Mesenchymal stem cell (in vitro differentiated cells and primary cell): ENCODE data around the gene POGLUT2.

Source experiments
- DNase-seq: peaks from one replicate; pipeline ENCODE4 v3.0.0-alpha.2; 2013
- H2AFZ ChIP-seq: one replicate; pipeline ENCODE4 v1.6.1; 2013; ENCODE audit warnings: low read depth, mild to moderate bottlenecking, control low read depth, inconsistent platforms, low read length, moderate library complexity
- H2AK5ac ChIP-seq: 2 replicates; pipeline ENCODE4 v1.6.1; 2013; ENCODE audit warnings: low read length, moderate library complexity, mild to moderate bottlenecking, inconsistent platforms; ENCODE audit not compliant: severe bottlenecking
- H2BK120ac ChIP-seq: one replicate; pipeline ENCODE4 v1.6.1; 2013; ENCODE audit warnings: low read depth, mild to moderate bottlenecking, inconsistent platforms, low read length, moderate library complexity
- H2BK12ac ChIP-seq, 2 experiments: one replicate each; pipeline ENCODE4 v1.6.1; 2013; ENCODE audit warnings: inconsistent platforms in 2 of 2, low read length in 2 of 2, mild to moderate bottlenecking in 2 of 2, moderate library complexity in 2 of 2, control low read depth in 1 of 2
- H2BK15ac ChIP-seq: one replicate; pipeline ENCODE4 v1.6.1; 2013; ENCODE audit warnings: mild to moderate bottlenecking, low read depth, inconsistent platforms; ENCODE audit not compliant: poor library complexity, severe bottlenecking
- H2BK5ac ChIP-seq: 2 replicates; pipeline ENCODE4 v1.6.1; 2013; ENCODE audit warnings: low read depth, mild to moderate bottlenecking, low read length, control low read depth, inconsistent platforms; ENCODE audit not compliant: poor library complexity, severe bottlenecking
- H3K14ac ChIP-seq, 2 experiments: one replicate each; pipeline ENCODE4 v1.6.1; 2013; ENCODE audit warnings: inconsistent platforms in 2 of 2, low read length in 2 of 2, control low read depth in 1 of 2, mild to moderate bottlenecking in 1 of 2, moderate library complexity in 1 of 2
- H3K18ac ChIP-seq, 2 experiments: one replicate each; pipeline ENCODE4 v1.6.1; 2013; ENCODE audit warnings: inconsistent platforms in 2 of 2, low read length in 2 of 2, control low read depth in 1 of 2, low read depth in 1 of 2, mild to moderate bottlenecking in 1 of 2
- H3K23ac ChIP-seq, 2 experiments: one replicate each; pipeline ENCODE4 v1.6.1; 2013; ENCODE audit warnings: inconsistent platforms in 2 of 2, low read length in 2 of 2, mild to moderate bottlenecking in 2 of 2, moderate library complexity in 2 of 2, control low read depth in 1 of 2
- H3K27ac ChIP-seq: 2 replicates; pipeline ENCODE4 v1.5.1; 2013; ENCODE audit warnings: mild to moderate bottlenecking, moderate library complexity, low read length, control low read depth, inconsistent platforms; ENCODE audit not compliant: poor library complexity, severe bottlenecking
- H3K27me3 ChIP-seq, 2 experiments: 2 replicates each; pipeline versions ENCODE4 v1.6.1 to v1.7.0; 2013; ENCODE audit warnings: low read length in 2 of 2, mild to moderate bottlenecking in 2 of 2, moderate library complexity in 2 of 2, control low read depth in 1 of 2, inconsistent platforms in 1 of 2; ENCODE audit not compliant: control insufficient read depth in 1 of 2, insufficient read depth in 1 of 2
- H3K36me3 ChIP-seq, 2 experiments: 2 replicates each; pipeline versions ENCODE4 v1.6.1 to v1.7.0; 2013; ENCODE audit warnings: low read length in 2 of 2, control low read depth in 1 of 2, inconsistent platforms in 1 of 2, low read depth in 1 of 2, mild to moderate bottlenecking in 1 of 2; ENCODE audit not compliant: insufficient read depth in 2 of 2, control insufficient read depth in 1 of 2
- H3K4ac ChIP-seq, 2 experiments: one replicate each; pipeline ENCODE4 v1.6.1; 2013; ENCODE audit warnings: inconsistent platforms in 2 of 2, low read length in 2 of 2, mild to moderate bottlenecking in 2 of 2, moderate library complexity in 2 of 2, control low read depth in 1 of 2, low read depth in 1 of 2
- H3K4me1 ChIP-seq: 2 replicates; pipeline ENCODE4 v1.6.1; 2013; ENCODE audit warnings: low read depth, low read length, control low read depth; ENCODE audit not compliant: control insufficient read depth, insufficient read depth
- H3K4me2 ChIP-seq: 2 replicates; pipeline ENCODE4 v1.6.1; 2013; ENCODE audit warnings: low read length, mild to moderate bottlenecking, inconsistent platforms; ENCODE audit not compliant: poor library complexity, severe bottlenecking
- H3K4me3 ChIP-seq, 2 experiments: 2 replicates each; pipeline versions ENCODE4 v1.5.1 to v1.7.0; 2013; ENCODE audit warnings: low read length in 2 of 2, mild to moderate bottlenecking in 2 of 2, control low read depth in 1 of 2, low read depth in 1 of 2; ENCODE audit not compliant: insufficient read depth in 1 of 2
- H3K79me1 ChIP-seq: replicated peaks from 2 replicates; pipeline ENCODE4 v1.6.1; 2013; ENCODE audit warnings: mild to moderate bottlenecking, control low read depth, low read length, inconsistent platforms; ENCODE audit not compliant: poor library complexity, severe bottlenecking
- H3K9ac ChIP-seq: 2 replicates; pipeline ENCODE4 v1.7.0; 2013; ENCODE audit warnings: mild to moderate bottlenecking, low read length, moderate library complexity
- H3K9me3 ChIP-seq: 2 replicates; pipeline ENCODE4 v1.7.0; 2013; ENCODE audit warnings: mild to moderate bottlenecking, low read length; ENCODE audit not compliant: control insufficient read depth
- H4K8ac ChIP-seq: one replicate; pipeline ENCODE4 v1.6.1; 2013; ENCODE audit warnings: inconsistent platforms, mild to moderate bottlenecking, low read length, moderate library complexity
- H4K91ac ChIP-seq: one replicate; pipeline ENCODE4 v1.6.1; 2013; ENCODE audit warnings: mild to moderate bottlenecking, low read length, inconsistent platforms
- WGBS: methylation state at CpG from one replicate; pipeline ENCODE4 v1.1.7; 2013; ENCODE audit warnings: mixed read lengths; 5-methylcytosine and 5-hydroxymethylcytosine counted together

Gene POGLUT2

DNA sequence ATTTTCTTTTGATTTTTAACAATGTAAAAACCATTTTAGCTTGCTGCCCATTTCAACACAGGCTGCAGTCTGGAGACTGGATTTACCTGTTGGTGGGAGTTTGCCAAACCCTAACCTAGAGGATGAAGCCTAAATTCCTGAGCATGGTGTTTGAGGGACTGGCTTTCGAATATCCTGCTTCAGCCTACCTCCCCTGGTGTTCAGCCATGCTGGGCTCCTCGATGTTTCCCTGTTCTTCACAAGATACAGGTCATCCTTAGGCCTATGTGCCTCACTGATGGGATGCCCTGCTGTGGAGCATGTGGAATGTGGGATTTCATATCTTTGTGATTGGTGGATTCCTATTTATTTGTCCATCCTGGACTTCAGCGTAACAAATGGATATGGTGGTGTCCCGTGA lies 26.6 kb upstream of the POGLUT2 start:
- 98% methylated on average over 4 of the region's 4 CpGs for WGBS
- Histone ChIP-seq H3K4me2 (no peak overlapping the region), H3K36me3 (peaks cover 15 to 62% of the 10 kb centered on the region in 2 experiments), H2BK5ac (peak overlapping the region; percentile 92), H3K4ac (peak overlapping the region in 1 of 2 experiments; percentile 54), H3K23ac (no peak overlapping the region), H3K27me3 (no peaks in the 10 kb centered on the region), H3K9ac (peak overlapping the region; percentile 35), H2AK5ac (peak overlapping the region; percentile 98), H4K91ac (peak overlapping the region; percentile 78), H2BK12ac (peak overlapping the region in 1 of 2 experiments; percentile 84), H2BK15ac (no peak overlapping the region), H3K4me1 (peaks cover 4% of the 10 kb centered on the region), H3K9me3 (no peaks in the 10 kb centered on the region), H3K18ac (peak overlapping the region; percentile 14 to 82), H2BK120ac (no peak overlapping the region), H2AFZ (no peak overlapping the region), H3K4me3 (peak overlapping the region in 1 of 2 experiments; percentile 74), H3K14ac (no peak overlapping the region), H3K79me1 (peaks cover 26% of the 10 kb centered on the region), H4K8ac (peak overlapping the region; percentile 65), H3K27ac (peak overlapping the region; percentile 97)
- no peak for DNase-seq

DNA sequence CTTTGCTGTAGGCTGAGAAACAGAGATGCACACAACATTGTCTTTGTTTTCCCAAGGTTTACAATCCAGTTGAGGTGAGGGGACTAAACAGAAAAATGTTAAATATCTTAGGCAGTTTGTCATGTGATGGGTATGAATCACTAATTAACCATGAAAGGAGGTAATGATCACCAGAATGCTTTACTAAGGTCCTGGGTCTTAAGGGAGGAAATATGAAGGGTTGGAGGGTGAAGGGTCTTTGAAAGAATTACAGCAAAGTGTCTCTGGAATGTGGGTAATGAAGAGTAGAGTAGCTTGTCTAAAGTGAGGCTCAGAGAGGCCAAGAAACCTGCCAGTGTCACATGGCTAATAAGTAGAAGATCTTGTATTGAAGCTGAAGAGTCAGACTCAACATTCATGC lies 19.1 kb upstream of the POGLUT2 start:
- H4K91ac ChIP-seq = no peak overlapping the region
- no peak overlapping the region for H2BK120ac ChIP-seq
- H3K27ac ChIP-seq = peak overlapping the region; percentile 100
- H2AK5ac ChIP-seq = no peak overlapping the region
- H3K4me3 ChIP-seq = no peak overlapping the region
- no peak overlapping the region for H3K23ac ChIP-seq
- no peak overlapping the region for H3K18ac ChIP-seq
- H3K36me3 ChIP-seq = peaks cover 6 to 65% of the 10 kb centered on the region in 2 experiments
- DNase-seq = no peak
- H3K4ac ChIP-seq = no peak overlapping the region
- no peaks in the 10 kb centered on the region for H3K27me3 ChIP-seq
- no peak overlapping the region for H3K14ac ChIP-seq
- no peak overlapping the region for H2BK5ac ChIP-seq
- H2AFZ ChIP-seq = no peak overlapping the region
- H3K9ac ChIP-seq = no peak overlapping the region
- no peak overlapping the region for H2BK15ac ChIP-seq
- no peak overlapping the region for H2BK12ac ChIP-seq
- H3K4me2 ChIP-seq = no peak overlapping the region
- H3K4me1 ChIP-seq = peaks cover 11% of the 10 kb centered on the region
- H4K8ac ChIP-seq = no peak overlapping the region
- no peaks in the 10 kb centered on the region for H3K9me3 ChIP-seq
- H3K79me1 ChIP-seq = peaks cover 10% of the 10 kb centered on the region

DNA sequence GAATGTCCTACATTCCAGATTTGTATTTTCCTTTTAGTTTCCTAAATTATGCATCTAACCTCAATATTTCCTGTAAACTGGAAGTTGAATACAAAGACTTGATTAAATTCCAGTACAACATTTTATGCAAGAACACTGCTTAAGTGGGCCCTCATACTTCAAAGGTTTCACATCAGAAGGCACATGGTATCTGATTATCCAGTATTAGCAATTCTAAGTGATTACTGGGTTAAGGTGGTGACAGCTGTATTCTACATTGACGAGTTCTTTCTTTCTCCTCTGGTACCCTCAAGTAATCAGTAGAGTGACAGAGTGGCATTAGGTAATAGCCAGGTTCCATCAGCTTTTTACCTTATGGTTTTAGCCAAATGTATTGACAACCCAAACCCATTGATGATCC lies 18.5 kb upstream of the POGLUT2 start:
- Histone ChIP-seq H3K9me3 (no peaks in the 10 kb centered on the region), H3K4me2 (no peak overlapping the region), H3K27ac (peak overlapping the region; percentile 100), H2AK5ac (peak overlapping the region; percentile 83), H2BK120ac (no peak overlapping the region), H4K91ac (no peak overlapping the region), H2BK12ac (no peak overlapping the region), H2AFZ (no peak overlapping the region), H3K18ac (no peak overlapping the region), H3K27me3 (no peaks in the 10 kb centered on the region), H3K4me3 (no peak overlapping the region), H2BK15ac (no peak overlapping the region), H3K23ac (no peak overlapping the region), H3K14ac (no peak overlapping the region), H3K36me3 (peaks cover 3 to 58% of the 10 kb centered on the region in 2 experiments), H4K8ac (no peak overlapping the region), H3K79me1 (peaks cover 6% of the 10 kb centered on the region), H3K4ac (no peak overlapping the region), H3K9ac (no peak overlapping the region), H3K4me1 (peaks cover 11% of the 10 kb centered on the region), H2BK5ac (peak overlapping the region; percentile 62)
- DNase-seq = no peak
- WGBS = 100% methylated on average over 1 of the region's 1 CpG

DNA sequence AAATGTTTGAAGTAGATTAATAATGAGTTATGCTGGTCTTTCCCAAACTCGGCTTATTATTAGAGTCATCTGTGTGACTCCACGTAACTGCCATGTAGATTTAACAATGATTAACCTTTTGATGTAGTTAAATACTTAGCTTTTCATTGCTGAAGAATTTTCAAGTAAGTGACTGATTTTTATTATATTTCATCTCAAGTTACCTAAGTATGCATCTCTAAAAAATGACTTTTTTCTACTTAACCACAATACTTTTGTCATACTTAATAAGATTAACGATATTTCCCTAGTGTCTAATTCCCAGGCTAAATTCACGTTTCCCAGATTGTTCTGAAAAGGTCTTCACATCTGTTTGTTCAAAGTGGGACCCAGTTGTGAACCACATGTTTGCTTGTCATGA lies 17.9 kb upstream of the POGLUT2 start:
- H3K27me3 ChIP-seq = no peaks in the 10 kb centered on the region
- 93% methylated on average over 3 of the region's 4 CpGs for WGBS
- no peak overlapping the region for H3K23ac ChIP-seq

More for the DNA sequence above, 17.9 kb upstream of the POGLUT2 start:
- H2AFZ ChIP-seq = no peak overlapping the region
- H3K4me3 ChIP-seq = no peak overlapping the region
- H2BK12ac ChIP-seq = no peak overlapping the region
- DNase-seq = no peak
- H3K4ac ChIP-seq = no peak overlapping the region
- no peak overlapping the region for H4K91ac ChIP-seq
- peak overlapping the region; percentile 100 for H3K27ac ChIP-seq
- no peak overlapping the region for H2AK5ac ChIP-seq
- no peaks in the 10 kb centered on the region for H3K9me3 ChIP-seq
- H2BK120ac ChIP-seq = no peak overlapping the region
- no peak overlapping the region for H3K9ac ChIP-seq
- no peak overlapping the region for H3K14ac ChIP-seq
- H3K4me2 ChIP-seq = peak overlapping the region; percentile 28
- no peak overlapping the region for H3K18ac ChIP-seq
- no peak overlapping the region for H2BK15ac ChIP-seq
- peaks cover 0 to 58% of the 10 kb centered on the region in 2 experiments for H3K36me3 ChIP-seq
- peak overlapping the region; percentile 44 for H2BK5ac ChIP-seq
- peaks cover 11% of the 10 kb centered on the region for H3K4me1 ChIP-seq
- H3K79me1 ChIP-seq = peaks cover 2% of the 10 kb centered on the region
- H4K8ac ChIP-seq = no peak overlapping the region
